HG02678 (cell line): ENCODE results near the gene GALNT9.
"Not testable (repeated sequence)": the region's sequence is repeated elsewhere in the genome, so short reads cannot be mapped to it uniquely, and the experiment has no call there.

Source experiments
- ATAC-seq: cut with Tn5 transposase; IDR thresholded peaks from one replicate; pipeline ENCODE4 v1.9.1; 2021; ENCODE audit warnings: mild to moderate bottlenecking, moderate library complexity; ENCODE audit not compliant: unreplicated experiment

GALNT9 gene

GRCh38 chr12:132267873-132268272, 61.5 kb downstream of the GALNT9 start:
- ATAC-seq: no peak

- no peak for ATAC-seq
These were observed 62.6 kb downstream of the GALNT9 start for GRCh38 chr12:132266802-132267201.

GRCh38 chr12:132266370-132266769, 63.0 kb downstream of the GALNT9 start:
- ATAC-seq: no peak

GRCh38 chr12:132265822-132266221, 63.6 kb downstream of the GALNT9 start:
- ATAC-seq: not testable (repeated sequence)

- no peak for ATAC-seq
These were observed 64.2 kb downstream of the GALNT9 start for GRCh38 chr12:132265056-132265800.

GRCh38 chr12:132264086-132265010, 65.0 kb downstream of the GALNT9 start:
- ATAC-seq: no peak

- ATAC-seq: no peak
These were observed 65.8 kb downstream of the GALNT9 start for GRCh38 chr12:132263451-132264049.

- ATAC-seq: no peak
These were observed 66.4 kb downstream of the GALNT9 start for GRCh38 chr12:132263061-132263360.

- no peak for ATAC-seq
These were observed 66.9 kb downstream of the GALNT9 start for GRCh38 chr12:132262256-132263060.

- no peak for ATAC-seq
These were observed 67.9 kb downstream of the GALNT9 start for GRCh38 chr12:132261328-132262138.

- no peak for ATAC-seq
These were observed 68.7 kb downstream of the GALNT9 start for GRCh38 chr12:132260721-132261120.

- no peak for ATAC-seq
These were observed 69.3 kb downstream of the GALNT9 start for GRCh38 chr12:132259872-132260695.

GRCh38 chr12:132259364-132259871, 70.0 kb downstream of the GALNT9 start:
- ATAC-seq: no peak

- no peak for ATAC-seq
These were observed 70.8 kb downstream of the GALNT9 start for GRCh38 chr12:132258543-132258942.

GRCh38 chr12:132257955-132258490, 71.4 kb downstream of the GALNT9 start:
- no peak for ATAC-seq

GRCh38 chr12:132257206-132257954, 72.0 kb downstream of the GALNT9 start:
- no peak for ATAC-seq

- no peak for ATAC-seq
These were observed 72.7 kb downstream of the GALNT9 start for GRCh38 chr12:132256646-132257045.

- ATAC-seq: no peak
These were observed 73.7 kb downstream of the GALNT9 start for GRCh38 chr12:132255642-132256041.
